Measurements from ENCODE around the gene CGB3.

The CGB3 gene

DNA sequence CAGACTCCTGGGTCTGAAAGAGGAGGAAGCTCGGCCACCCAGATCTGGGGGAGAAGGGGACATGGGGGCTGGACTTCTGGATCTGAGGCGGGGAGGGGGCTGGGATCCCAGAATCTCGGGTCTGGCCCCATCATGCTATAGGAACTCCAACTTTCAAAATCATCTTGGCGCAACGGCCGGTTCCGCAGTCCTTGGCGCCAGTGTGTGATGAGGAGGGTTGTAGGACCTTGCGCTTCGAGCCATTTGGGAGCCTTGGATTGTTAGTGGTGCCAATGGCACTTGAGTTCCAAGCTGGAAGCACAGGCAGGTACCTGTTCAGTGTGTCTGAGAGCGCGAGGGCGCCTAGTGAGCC is 30.1 kb downstream of the CGB3 start:
- Histone ChIP-seq H3K27ac (ENCODE audit: insufficient read depth in 1 of 2, low read depth in 1 of 2, low read length in 2 of 2, poor library complexity in 1 of 2, severe bottlenecking in 2 of 2) (peak overlapping the region; percentile 94 to 98), H3K4me1 (ENCODE audit: control extremely low read depth in 1 of 4, control insufficient read depth in 4 of 4, insufficient read depth in 4 of 4, low read length in 3 of 4) (peaks cover 4 to 29% (median 29%) of the 10 kb centered on the region in 4 experiments)

DNA sequence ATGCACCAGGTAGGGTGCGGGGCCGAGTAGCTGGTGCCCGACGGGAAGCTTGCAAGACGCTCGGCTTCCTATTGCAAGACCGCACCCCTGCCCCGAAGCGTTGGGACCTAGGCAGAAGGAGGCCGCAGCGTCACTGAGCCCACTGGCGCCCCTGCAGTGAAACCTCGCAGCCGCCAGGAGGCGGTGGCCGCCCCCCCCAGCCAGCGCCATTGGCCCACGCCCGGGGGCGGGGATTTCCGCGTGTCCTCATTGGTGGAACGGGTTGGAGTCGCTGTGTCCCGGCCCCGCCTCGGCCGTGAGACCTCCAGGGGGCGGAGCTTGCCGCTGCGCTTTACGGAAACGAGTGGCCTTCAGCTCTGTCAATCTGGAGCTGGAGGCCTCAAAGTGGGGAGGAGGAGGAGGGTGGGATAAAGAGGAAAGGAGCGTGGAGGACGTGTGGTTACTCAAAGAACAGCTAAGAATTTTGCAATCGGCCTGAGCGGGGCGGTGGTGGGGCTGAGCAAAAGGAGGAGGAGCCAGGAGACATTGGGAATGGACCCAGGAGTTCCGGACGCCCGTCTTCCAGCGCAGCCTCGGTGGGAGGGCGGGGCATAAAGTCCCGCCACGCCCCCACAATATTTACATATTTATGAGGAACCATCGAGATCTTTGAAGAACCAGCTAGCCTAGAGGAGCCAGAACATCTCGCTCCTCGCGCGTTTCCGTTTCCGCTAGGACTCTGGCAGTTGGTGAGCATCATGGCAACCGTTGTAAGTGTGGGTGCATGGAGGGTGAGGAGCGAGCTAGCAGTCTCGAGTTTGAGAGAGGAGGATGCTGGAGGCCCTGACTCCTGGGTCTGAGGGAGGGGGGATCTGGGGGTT is 30.7 kb downstream of the CGB3 start, which contains the start of the genes GYS1 and RUVBL2:
TSS of gene GYS1 (minus strand) at position 135 of the 860 bp plus-strand sequence. CDS start 197 bp downstream, outside the sequence.
TSS of gene RUVBL2 (plus strand) at position 713 of the 860 bp plus-strand sequence. CDS start at position 738, 25 bp downstream.
- Histone ChIP-seq H3K4me1 (ENCODE audit: control extremely low read depth in 1 of 4, control insufficient read depth in 4 of 4, insufficient read depth in 4 of 4, low read length in 3 of 4) (peaks cover 4 to 29% (median 29%) of the 10 kb centered on the region in 4 experiments), H3K36me3 (ENCODE audit: control insufficient read depth in 4 of 4, insufficient read depth in 4 of 4, low read length in 3 of 4) (peaks cover 0 to 18% (median 8%) of the 10 kb centered on the region in 4 experiments), H3K27ac (ENCODE audit: insufficient read depth in 1 of 2, low read depth in 1 of 2, low read length in 2 of 2, poor library complexity in 1 of 2, severe bottlenecking in 2 of 2) (peak within 1 kb of the TSS; percentile 94 to 98), H3K4me3 (ENCODE audit: control insufficient read depth in 1 of 7, extremely low read depth in 1 of 7, insufficient read depth in 4 of 7, low read depth in 2 of 7, low read length in 6 of 7) (peak within 1 kb of the TSS; percentile 79 to 97 (median 92)), H3K27me3 (replicated peaks in 2 of 5; ENCODE audit: control insufficient read depth in 4 of 5, insufficient read depth in 5 of 5, low read length in 4 of 5) (no peaks in the 10 kb centered on the region), H3K9me3 (ENCODE audit: control extremely low read depth in 1 of 5, control insufficient read depth in 4 of 5, insufficient read depth in 2 of 5, low read depth in 1 of 5, low read length in 4 of 5) (no peaks in the 10 kb centered on the region)
- DNase-seq = peak; percentile 99 to 100 (median 100)
- 0% methylated on average over 50 of the region's 56 CpGs for WGBS (ENCODE audit: insufficient coverage)
- POLR2A ChIA-PET = interaction anchor here (0.5 to 1.9 kb wide), 7 partner anchors 17 to 336 kb away, joined by 3 to 11 read pairs (median 3); partner anchors contain the start of gene FTL
- CTCF ChIA-PET = interaction anchor here (0.6 to 2.5 kb wide), 14 partner anchors 10 to 277 kb away, joined by 3 to 21 read pairs (median 4); no protein-coding TSS in a partner anchor

More for the DNA sequence above, 30.1 kb downstream of the CGB3 start:
- 2% methylated on average over 11 of the region's 13 CpGs for WGBS (ENCODE audit: insufficient coverage)
- ChIA-PET POLR2A (interaction anchor here (0.6 kb wide), 1 partner anchor 215 kb away, joined by 8 read pairs; no protein-coding TSS in a partner anchor), CTCF (interaction anchor here (1.1 to 2.5 kb wide), 9 partner anchors 9 to 202 kb away, joined by 3 to 21 read pairs (median 4); no protein-coding TSS in a partner anchor)
- Histone ChIP-seq H3K36me3 (ENCODE audit: control insufficient read depth in 4 of 4, insufficient read depth in 4 of 4, low read length in 3 of 4) (peaks cover 0 to 14% (median 6%) of the 10 kb centered on the region in 4 experiments), H3K27me3 (replicated peaks in 2 of 5; ENCODE audit: control insufficient read depth in 4 of 5, insufficient read depth in 5 of 5, low read length in 4 of 5) (no peaks in the 10 kb centered on the region), H3K9me3 (ENCODE audit: control extremely low read depth in 1 of 5, control insufficient read depth in 4 of 5, insufficient read depth in 2 of 5, low read depth in 1 of 5, low read length in 4 of 5) (no peaks in the 10 kb centered on the region), H3K4me3 (ENCODE audit: control insufficient read depth in 1 of 7, extremely low read depth in 1 of 7, insufficient read depth in 4 of 7, low read depth in 2 of 7, low read length in 6 of 7) (peak overlapping the region; percentile 61 to 97 (median 92))
- DNase-seq = no peak

- CTCF ChIA-PET = interaction anchor here (0.6 to 2.5 kb wide), 14 partner anchors 9 to 276 kb away, joined by 3 to 21 read pairs (median 4); no protein-coding TSS in a partner anchor
- Histone ChIP-seq H3K4me3 (ENCODE audit: control insufficient read depth in 1 of 7, extremely low read depth in 1 of 7, insufficient read depth in 4 of 7, low read depth in 2 of 7, low read length in 6 of 7) (peak overlapping the region; percentile 72 to 97 (median 89)), H3K9me3 (ENCODE audit: control extremely low read depth in 1 of 5, control insufficient read depth in 4 of 5, insufficient read depth in 2 of 5, low read depth in 1 of 5, low read length in 4 of 5) (no peaks in the 10 kb centered on the region), H3K4me1 (ENCODE audit: control extremely low read depth in 1 of 4, control insufficient read depth in 4 of 4, insufficient read depth in 4 of 4, low read length in 3 of 4) (peaks cover 4 to 29% (median 28%) of the 10 kb centered on the region in 4 experiments), H3K36me3 (ENCODE audit: control insufficient read depth in 4 of 4, insufficient read depth in 4 of 4, low read length in 3 of 4) (peaks cover 3 to 23% (median 10%) of the 10 kb centered on the region in 4 experiments), H3K27me3 (replicated peaks in 2 of 5; ENCODE audit: control insufficient read depth in 4 of 5, insufficient read depth in 5 of 5, low read length in 4 of 5) (no peaks in the 10 kb centered on the region), H3K27ac (ENCODE audit: insufficient read depth in 1 of 2, low read depth in 1 of 2, low read length in 2 of 2, poor library complexity in 1 of 2, severe bottlenecking in 2 of 2) (peak overlapping the region; percentile 84 to 98)
- no peak for DNase-seq
- POLR2A ChIA-PET = interaction anchor here (0.5 to 1.9 kb wide), 6 partner anchors 16 to 335 kb away, joined by 3 to 11 read pairs (median 3); partner anchors contain the start of gene FTL
- 0% methylated on average over 20 of the region's 20 CpGs for WGBS (ENCODE audit: insufficient coverage)
Observed at GRCh38 chr19:48992581-48993174, 31.5 kb downstream of the CGB3 start.

- Histone ChIP-seq H3K9me3 (ENCODE audit: control extremely low read depth in 1 of 5, control insufficient read depth in 4 of 5, insufficient read depth in 2 of 5, low read depth in 1 of 5, low read length in 4 of 5) (no peaks in the 10 kb centered on the region), H3K36me3 (ENCODE audit: control insufficient read depth in 4 of 4, insufficient read depth in 4 of 4, low read length in 3 of 4) (peaks cover 3 to 27% (median 12%) of the 10 kb centered on the region in 4 experiments), H3K27ac (ENCODE audit: insufficient read depth in 1 of 2, low read depth in 1 of 2, low read length in 2 of 2, poor library complexity in 1 of 2, severe bottlenecking in 2 of 2) (peak overlapping the region; percentile 84 to 98), H3K4me3 (ENCODE audit: control insufficient read depth in 1 of 7, extremely low read depth in 1 of 7, insufficient read depth in 4 of 7, low read depth in 2 of 7, low read length in 6 of 7) (peak overlapping the region; percentile 72 to 97 (median 89)), H3K4me1 (ENCODE audit: control extremely low read depth in 1 of 4, control insufficient read depth in 4 of 4, insufficient read depth in 4 of 4, low read length in 3 of 4) (peaks cover 4 to 32% (median 27%) of the 10 kb centered on the region in 4 experiments), H3K27me3 (replicated peaks in 2 of 5; ENCODE audit: control insufficient read depth in 4 of 5, insufficient read depth in 5 of 5, low read length in 4 of 5) (no peaks in the 10 kb centered on the region)
- peak in 1 of 3 donors; percentile 17 for DNase-seq
- POLR2A ChIA-PET = interaction anchor here (0.6 to 1.9 kb wide), 3 partner anchors 16 to 287 kb away, joined by 3 to 11 read pairs (median 4); partner anchors contain the start of gene FTL
- CTCF ChIA-PET = interaction anchor here (0.6 to 2.5 kb wide), 8 partner anchors 8 to 210 kb away, joined by 3 to 21 read pairs (median 6); no protein-coding TSS in a partner anchor
- 28% methylated on average over 5 of the region's 8 CpGs for WGBS (ENCODE audit: insufficient coverage)
Observed at GRCh38 chr19:48991873-48992580, 32.1 kb downstream of the CGB3 start.

DNA sequence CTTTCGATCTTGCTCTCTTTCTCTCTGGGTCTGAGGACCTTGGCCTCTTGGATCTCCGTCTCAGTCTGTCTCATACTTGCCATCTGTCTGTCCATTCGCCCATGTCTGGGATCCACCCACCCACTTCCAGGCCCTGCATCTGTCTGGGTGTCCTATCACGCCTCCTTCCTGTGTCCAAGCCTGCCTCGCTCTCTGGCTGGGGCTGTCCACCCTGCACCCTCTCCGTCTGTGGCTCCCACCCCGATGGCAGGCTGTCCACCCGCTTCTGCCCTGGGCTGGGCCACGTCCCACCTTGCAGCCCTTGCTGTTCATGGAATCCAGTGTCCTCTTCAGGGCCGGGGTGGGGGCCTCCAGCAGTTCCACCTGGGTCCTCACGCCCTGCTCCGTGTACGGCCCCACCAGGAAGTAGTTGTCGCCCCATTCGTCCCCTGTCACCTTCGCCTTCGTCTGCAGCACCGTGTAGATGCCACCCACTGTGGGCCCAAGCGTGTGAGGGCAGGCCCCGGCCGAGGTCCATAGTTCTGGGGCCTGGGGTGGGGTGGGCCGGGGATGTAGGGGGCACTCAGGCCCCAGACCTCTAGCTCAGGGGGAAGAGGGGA is 33.0 kb downstream of the CGB3 start:
- WGBS (ENCODE audit: insufficient coverage) = 91% methylated on average over 22 of the region's 22 CpGs
- POLR2A ChIA-PET = no interaction called here
- Histone ChIP-seq H3K4me1 (ENCODE audit: control extremely low read depth in 1 of 4, control insufficient read depth in 4 of 4, insufficient read depth in 4 of 4, low read length in 3 of 4) (peaks cover 4 to 32% (median 27%) of the 10 kb centered on the region in 4 experiments), H3K9me3 (ENCODE audit: control extremely low read depth in 1 of 5, control insufficient read depth in 4 of 5, insufficient read depth in 2 of 5, low read depth in 1 of 5, low read length in 4 of 5) (no peaks in the 10 kb centered on the region), H3K27ac (ENCODE audit: insufficient read depth in 1 of 2, low read depth in 1 of 2, low read length in 2 of 2, poor library complexity in 1 of 2, severe bottlenecking in 2 of 2) (peak overlapping the region in 1 of 2 experiments; percentile 98), H3K36me3 (ENCODE audit: control insufficient read depth in 4 of 4, insufficient read depth in 4 of 4, low read length in 3 of 4) (peaks cover 3 to 35% (median 15%) of the 10 kb centered on the region in 4 experiments), H3K4me3 (ENCODE audit: control insufficient read depth in 1 of 7, extremely low read depth in 1 of 7, insufficient read depth in 4 of 7, low read depth in 2 of 7, low read length in 6 of 7) (peak overlapping the region in 1 of 7 experiments; percentile 97), H3K27me3 (replicated peaks in 2 of 5; ENCODE audit: control insufficient read depth in 4 of 5, insufficient read depth in 5 of 5, low read length in 4 of 5) (no peaks in the 10 kb centered on the region)
- DNase-seq = no peak
- CTCF ChIA-PET = interaction anchor here (1.7 to 2.0 kb wide), 2 partner anchors 8 to 11 kb away, joined by 5 to 7 read pairs; no protein-coding TSS in a partner anchor

- Histone ChIP-seq H3K4me1 (ENCODE audit: control extremely low read depth in 1 of 4, control insufficient read depth in 4 of 4, insufficient read depth in 4 of 4, low read length in 3 of 4) (peaks cover 4 to 32% (median 27%) of the 10 kb centered on the region in 4 experiments), H3K36me3 (ENCODE audit: control insufficient read depth in 4 of 4, insufficient read depth in 4 of 4, low read length in 3 of 4) (peaks cover 3 to 42% (median 22%) of the 10 kb centered on the region in 4 experiments), H3K27ac (ENCODE audit: insufficient read depth in 1 of 2, low read depth in 1 of 2, low read length in 2 of 2, poor library complexity in 1 of 2, severe bottlenecking in 2 of 2) (no peak overlapping the region), H3K27me3 (replicated peaks in 2 of 5; ENCODE audit: control insufficient read depth in 4 of 5, insufficient read depth in 5 of 5, low read length in 4 of 5) (no peaks in the 10 kb centered on the region), H3K9me3 (ENCODE audit: control extremely low read depth in 1 of 5, control insufficient read depth in 4 of 5, insufficient read depth in 2 of 5, low read depth in 1 of 5, low read length in 4 of 5) (no peaks in the 10 kb centered on the region), H3K4me3 (ENCODE audit: control insufficient read depth in 1 of 7, extremely low read depth in 1 of 7, insufficient read depth in 4 of 7, low read depth in 2 of 7, low read length in 6 of 7) (no peak overlapping the region)
- no peak for DNase-seq
- CTCF ChIA-PET = interaction anchor here (1.7 to 2.0 kb wide), 2 partner anchors 9 to 10 kb away, joined by 5 to 7 read pairs; no protein-coding TSS in a partner anchor
- POLR2A ChIA-PET = no interaction called here
- 96% methylated on average over 4 of the region's 4 CpGs for WGBS (ENCODE audit: insufficient coverage)
Observed at GRCh38 chr19:48990400-48990799, 33.7 kb downstream of the CGB3 start.
